ENCODE measurements around the gene ADGRL2.

ADGRL2 gene

GRCh38 chr1:81989524-81989923 lies 188.8 kb downstream of the ADGRL2 start:
- no peak for DNase-seq (ENCODE audit: low spot score)

- no peak for DNase-seq (ENCODE audit: low spot score)
Measured at GRCh38 chr1:81990241-81990640, 189.5 kb downstream of the ADGRL2 start.

- DNase-seq (ENCODE audit: low spot score), result no peak
Measured at GRCh38 chr1:81998165-81998564, 197.4 kb downstream of the ADGRL2 start.

- DNase-seq (ENCODE audit: low spot score), result no peak
Measured at GRCh38 chr1:81999364-81999763, 198.6 kb downstream of the ADGRL2 start.

- DNase-seq (ENCODE audit: low spot score), result no peak
Measured at GRCh38 chr1:82000221-82000620, 199.5 kb downstream of the ADGRL2 start.

GRCh38 chr1:82001345-82001744 lies 200.6 kb downstream of the ADGRL2 start:
- no peak for DNase-seq (ENCODE audit: low spot score)

- DNase-seq (ENCODE audit: low spot score), result no peak
Measured at GRCh38 chr1:82007804-82008203, 207.1 kb downstream of the ADGRL2 start.

GRCh38 chr1:82013702-82014101 lies 213.0 kb downstream of the ADGRL2 start:
- DNase-seq (ENCODE audit: low spot score), result no peak

GRCh38 chr1:82015444-82015843 lies 214.7 kb downstream of the ADGRL2 start:
- no peak for DNase-seq (ENCODE audit: low spot score)

GRCh38 chr1:82018319-82018718 lies 217.6 kb downstream of the ADGRL2 start:
- DNase-seq (ENCODE audit: low spot score), result no peak

- DNase-seq (ENCODE audit: low spot score), result no peak
Measured at GRCh38 chr1:82019508-82019907, 218.8 kb downstream of the ADGRL2 start.

GRCh38 chr1:82030830-82031229 lies 230.1 kb downstream of the ADGRL2 start:
- no peak for DNase-seq (ENCODE audit: low spot score)

GRCh38 chr1:82032068-82032467 lies 231.3 kb downstream of the ADGRL2 start:
- no peak for DNase-seq (ENCODE audit: low spot score)

- DNase-seq (ENCODE audit: low spot score), result no peak
Measured at GRCh38 chr1:82034812-82035211, 234.1 kb downstream of the ADGRL2 start.

Measured in COLO829 (cell line).